ENCODE measurements around the gene RNF183. TPM values are rescaled to one million over a fixed set of nuclear protein-coding genes. Genes with fewer than 3 reads are reported as not detected.

RNF183 gene
- total and polyA plus RNA-seq, 9 of the 15 experiments (the other 6 are each of a cell fraction or from before 2014, with no cell fraction given), result 0.04 to 2.0 (median 0.16) TPM; not detected in 5

- TF ChIP-seq YY1 (IDR thresholded peaks at IDR 0.05; ENCODE audit: borderline replicate concordance in 1 of 3, control insufficient read depth in 1 of 3, extremely low read depth in 1 of 3, insufficient read depth in 3 of 3, insufficient read length in 1 of 3, insufficient replicate concordance in 2 of 3, low read depth in 1 of 3, low read length in 2 of 3), result peak in 2 of 3 experiments; percentile 65 to 76
- no peak for TF ChIP-seq ETS2 (tag; IDR thresholded peaks at IDR 0.05; ENCODE audit: borderline replicate concordance, poor library complexity, severe bottlenecking)
- no peak for TF ChIP-seq TEAD2 (tag; IDR thresholded peaks at IDR 0.05)
- TF ChIP-seq KAT8 (IDR thresholded peaks at IDR 0.05; ENCODE audit: low read depth), result no peak
- no peak for TF ChIP-seq HES1 (IDR thresholded peaks at IDR 0.05; ENCODE audit: low read depth)
- TF ChIP-seq FOXK1 (CRISPR knock-in tag; IDR thresholded peaks at IDR 0.05; ENCODE audit: borderline replicate concordance), result no peak
- no peak for TF ChIP-seq SMC3 (conservative IDR thresholded peaks at IDR 0.05; ENCODE audit: insufficient read depth, low read depth, low read length)
- TF ChIP-seq JUN (IDR thresholded peaks at IDR 0.05; ENCODE audit: borderline replicate concordance, low read depth, low read length), result 0 out of 2 replicates have a peak, but pooled peaks have one; percentile 64
- no peak for TF ChIP-seq JUN (CRISPR knock-in tag; IDR thresholded peaks at IDR 0.05; ENCODE audit: borderline replicate concordance)
- TF ChIP-seq ETV6 (IDR thresholded peaks at IDR 0.05; ENCODE audit: borderline replicate concordance in 1 of 2, low read depth in 2 of 2, low read length in 1 of 2), result no peak
- TF ChIP-seq ETV6 (CRISPR knock-in tag; IDR thresholded peaks at IDR 0.05; ENCODE audit: borderline replicate concordance), result no peak
- TF ChIP-seq ASH1L (IDR thresholded peaks at IDR 0.05; ENCODE audit: borderline replicate concordance, low read depth, partially characterized antibody), result no peak
- TF ChIP-seq TGIF2 (CRISPR knock-in tag; IDR thresholded peaks at IDR 0.05), result no peak
- TF ChIP-seq TFAM (CRISPR knock-in tag; conservative IDR thresholded peaks at IDR 0.05), result no peak
- 0 out of 2 replicates have a peak, but pooled peaks have one; percentile 40 for TF ChIP-seq HLTF (IDR thresholded peaks at IDR 0.05)
- TF ChIP-seq ETV1 (tag; conservative IDR thresholded peaks at IDR 0.05; ENCODE audit: low read depth), result no peak
- no peak for TF ChIP-seq TAL1 (IDR thresholded peaks at IDR 0.05)
- TF ChIP-seq ZNF592 (IDR thresholded peaks at IDR 0.05), result peak; percentile 46; the same call in 1 of the 2 replicates
- TF ChIP-seq ZNF253 (CRISPR knock-in tag; conservative IDR thresholded peaks at IDR 0.05), result no peak
- TF ChIP-seq ZKSCAN3 (CRISPR knock-in tag; IDR thresholded peaks at IDR 0.05), result no peak
- TF ChIP-seq FIP1L1 (IDR thresholded peaks at IDR 0.05; ENCODE audit: low read depth, low read length, poor library complexity, severe bottlenecking), result peak; percentile 54
These were observed 37.0 kb upstream of the RNF183 start, which contains the start of gene WDR31 (continued) for GRCh38 chr9:113340011-113340699.
